Measurements from ENCODE around the gene CERK.
"Not testable (repeated sequence)": the region's sequence is repeated elsewhere in the genome, so short reads cannot be mapped to it uniquely, and the experiment has no call there.

CERK gene

DNA sequence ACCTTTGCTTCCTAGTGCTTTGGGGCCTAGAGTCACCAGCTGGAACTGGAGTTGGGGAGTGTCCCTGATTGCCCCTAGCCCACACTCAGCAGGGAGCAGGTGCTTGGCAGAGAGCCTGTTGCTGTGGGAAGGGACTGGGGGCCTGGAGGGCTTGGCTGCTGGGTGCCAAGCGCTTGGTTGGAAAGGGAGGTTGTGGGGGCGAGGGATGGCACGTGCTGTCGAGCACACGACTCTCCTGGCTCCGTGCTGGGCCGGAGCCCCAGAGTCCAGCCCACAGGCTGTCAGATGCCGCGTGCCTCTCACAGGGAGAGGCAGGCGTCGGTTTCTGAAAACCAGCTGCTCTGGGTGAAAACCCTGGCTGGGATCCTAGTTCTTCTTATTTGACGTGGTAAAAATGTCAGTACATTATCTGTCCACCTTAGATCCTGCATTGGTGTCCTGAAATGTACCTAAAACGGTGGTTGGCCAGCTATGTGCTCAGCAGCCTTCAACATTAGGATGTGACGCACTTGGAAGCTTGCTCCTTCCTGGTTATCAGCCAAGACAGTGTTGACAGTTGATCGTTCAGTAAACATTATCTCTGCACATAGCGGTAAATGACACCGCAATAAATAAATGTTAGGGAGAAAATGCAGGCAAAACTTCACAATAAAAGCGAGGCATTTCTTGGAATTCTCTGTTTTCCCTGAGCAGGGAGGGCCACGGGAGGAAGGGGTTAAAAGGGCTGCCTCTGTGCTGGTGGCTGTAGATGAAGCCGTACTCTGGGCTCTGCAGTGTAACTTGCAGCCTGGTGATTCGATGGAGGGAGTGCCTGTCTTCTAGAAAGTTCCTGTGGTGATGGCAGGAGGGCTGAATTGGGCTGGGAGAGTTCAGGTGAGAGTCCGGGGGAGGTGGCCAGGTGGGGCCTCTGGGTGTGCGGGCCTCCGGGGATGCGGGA, 88.6 kb downstream of the CERK start:
- Histone ChIP-seq H3K27me3 (ENCODE audit: insufficient read depth, low read length) (no peaks in the 10 kb centered on the region), H2AFZ (ENCODE audit: low read depth, low read length) (no peak overlapping the region)

GRCh38 chr22:46648225-46648820, 89.7 kb downstream of the CERK start:
- H3K27me3 ChIP-seq (ENCODE audit: insufficient read depth, low read length); H3K4me1 ChIP-seq (ENCODE audit: insufficient read depth, low read length); H3K4me3 ChIP-seq (ENCODE audit: low read length); H3K9me3 ChIP-seq (ENCODE audit: low read length); H2AFZ ChIP-seq (ENCODE audit: low read depth, low read length); H3K36me3 ChIP-seq (ENCODE audit: insufficient read depth, low read length): not testable (repeated sequence)

More for the DNA sequence above, 88.6 kb downstream of the CERK start:
- Histone ChIP-seq H3K4me3 (ENCODE audit: low read length) (no peak overlapping the region), H3K36me3 (ENCODE audit: insufficient read depth, low read length) (no peaks in the 10 kb centered on the region), H3K9me3 (ENCODE audit: low read length) (no peaks in the 10 kb centered on the region), H3K4me1 (ENCODE audit: insufficient read depth, low read length) (peaks cover 10% of the 10 kb centered on the region)

DNA sequence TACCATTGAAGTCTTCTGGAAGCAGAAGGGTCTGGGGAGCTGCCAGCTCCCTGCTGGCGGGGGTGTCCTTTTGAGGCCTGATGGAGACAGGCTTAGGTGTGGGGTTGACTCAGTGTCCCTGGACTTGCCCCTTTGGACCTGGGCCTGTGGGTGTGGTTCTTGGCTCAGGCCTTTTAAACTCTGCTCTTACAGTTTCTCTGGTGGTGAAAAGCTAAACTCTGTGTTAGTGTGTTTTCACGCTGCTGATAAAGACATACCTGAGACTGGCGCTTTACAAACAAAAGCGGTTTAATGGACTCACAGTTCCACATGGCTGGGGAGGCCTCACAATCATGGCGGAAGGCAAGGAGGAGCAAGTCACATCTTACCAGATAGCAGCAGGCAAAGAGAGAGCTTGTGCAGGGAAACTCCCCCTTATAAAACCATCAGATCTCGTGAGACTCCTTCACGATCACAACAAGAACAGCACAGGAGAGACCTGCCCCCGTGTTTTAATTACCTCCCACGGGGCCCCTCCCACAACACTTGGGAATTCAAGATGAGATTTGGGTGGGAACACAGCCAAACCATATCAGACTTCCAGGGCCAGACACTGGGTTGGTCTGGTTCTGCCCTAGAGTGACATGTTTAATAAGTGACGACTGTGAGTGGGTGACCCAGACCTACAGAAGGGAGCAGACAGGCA, 91.4 kb downstream of the CERK start:
- no peaks in the 10 kb centered on the region for H3K36me3 ChIP-seq (ENCODE audit: insufficient read depth, low read length)
- no peak overlapping the region for H2AFZ ChIP-seq (ENCODE audit: low read depth, low read length)
- no peaks in the 10 kb centered on the region for H3K27me3 ChIP-seq (ENCODE audit: insufficient read depth, low read length)
- H3K4me1 ChIP-seq (ENCODE audit: insufficient read depth, low read length), result no peaks in the 10 kb centered on the region
- H3K9me3 ChIP-seq (ENCODE audit: low read length), result no peaks in the 10 kb centered on the region
- H3K4me3 ChIP-seq (ENCODE audit: low read length), result no peak overlapping the region

- not testable (repeated sequence) for H2AFZ ChIP-seq (ENCODE audit: low read depth, low read length); H3K9me3 ChIP-seq (ENCODE audit: low read length); H3K27me3 ChIP-seq (ENCODE audit: insufficient read depth, low read length); H3K4me1 ChIP-seq (ENCODE audit: insufficient read depth, low read length); H3K4me3 ChIP-seq (ENCODE audit: low read length); H3K36me3 ChIP-seq (ENCODE audit: insufficient read depth, low read length)
Observed at GRCh38 chr22:46642840-46643480, 95.1 kb downstream of the CERK start.

DNA sequence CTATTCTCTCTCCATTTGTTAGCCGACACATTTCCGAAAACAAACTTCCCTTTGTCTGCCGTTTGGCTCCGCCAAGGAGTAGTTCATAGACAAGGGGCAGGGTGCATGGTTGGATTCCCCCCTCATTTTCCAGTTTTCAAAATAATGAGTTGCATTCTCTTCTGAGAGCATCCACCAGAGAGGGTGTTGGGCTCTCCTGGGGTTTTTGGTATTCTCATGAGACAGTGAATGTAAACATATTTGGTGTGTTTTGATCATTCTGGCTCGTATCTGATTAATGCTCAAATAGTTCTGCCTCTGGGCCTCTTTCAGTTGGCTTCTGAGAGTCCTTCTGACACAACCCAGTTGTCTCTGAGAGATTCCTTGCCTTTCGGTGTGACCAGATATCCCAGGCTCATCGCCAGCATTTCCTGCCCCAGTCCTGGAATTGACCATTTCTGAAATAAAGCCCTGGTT, 96.2 kb downstream of the CERK start:
- H3K27me3 ChIP-seq (ENCODE audit: insufficient read depth, low read length), result no peaks in the 10 kb centered on the region

DNA sequence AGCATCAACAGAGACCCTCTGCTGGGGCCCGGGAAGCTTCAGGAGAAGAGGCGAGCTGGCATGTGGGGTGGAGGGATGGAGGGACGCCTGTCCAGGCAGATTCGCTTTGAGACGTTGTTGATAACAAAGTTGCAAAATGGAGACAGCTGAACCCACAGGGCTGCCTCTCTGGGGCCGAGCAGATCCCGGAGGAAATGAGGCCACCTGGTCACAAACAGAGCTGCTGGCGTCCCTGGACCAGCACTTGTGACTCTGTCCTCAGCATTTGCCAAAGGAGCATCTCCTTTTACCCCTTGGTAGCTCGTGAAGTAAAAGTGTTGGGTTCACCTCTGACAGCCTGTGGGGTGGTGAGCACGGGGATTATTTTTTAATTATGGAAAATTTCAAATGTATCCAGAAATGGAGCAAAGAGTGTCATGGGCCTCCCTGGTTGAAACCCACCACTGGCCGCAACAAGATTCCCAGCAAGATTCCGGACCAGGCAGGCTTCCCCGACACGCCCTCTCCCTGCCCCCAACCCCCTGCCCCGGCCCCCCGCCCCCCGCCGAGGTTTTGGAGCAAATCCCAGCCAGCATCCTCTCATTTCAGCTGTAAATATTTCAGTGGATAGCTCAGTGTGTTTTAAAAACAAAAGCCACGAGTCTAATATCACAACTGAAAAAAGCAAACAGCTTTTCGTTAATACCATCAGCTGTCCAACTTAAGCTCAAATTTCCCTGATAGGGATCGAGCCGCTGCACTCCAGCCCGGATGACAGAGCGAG, 97.6 kb downstream of the CERK start:
- Histone ChIP-seq H3K27me3 (ENCODE audit: insufficient read depth, low read length) (no peaks in the 10 kb centered on the region), H2AFZ (ENCODE audit: low read depth, low read length) (no peak overlapping the region), H3K4me1 (ENCODE audit: insufficient read depth, low read length) (no peaks in the 10 kb centered on the region), H3K9me3 (ENCODE audit: low read length) (no peaks in the 10 kb centered on the region), H3K4me3 (ENCODE audit: low read length) (no peak overlapping the region), H3K36me3 (ENCODE audit: insufficient read depth, low read length) (no peaks in the 10 kb centered on the region)

More for the DNA sequence above, 96.2 kb downstream of the CERK start:
- Histone ChIP-seq H2AFZ (ENCODE audit: low read depth, low read length) (no peak overlapping the region), H3K36me3 (ENCODE audit: insufficient read depth, low read length) (no peaks in the 10 kb centered on the region), H3K4me3 (ENCODE audit: low read length) (no peak overlapping the region), H3K4me1 (ENCODE audit: insufficient read depth, low read length) (no peaks in the 10 kb centered on the region), H3K9me3 (ENCODE audit: low read length) (no peaks in the 10 kb centered on the region)

- H3K36me3 ChIP-seq (ENCODE audit: insufficient read depth, low read length), result no peaks in the 10 kb centered on the region
- peaks cover 2% of the 10 kb centered on the region for H3K4me1 ChIP-seq (ENCODE audit: insufficient read depth, low read length)
- no peaks in the 10 kb centered on the region for H3K9me3 ChIP-seq (ENCODE audit: low read length)
- H2AFZ ChIP-seq (ENCODE audit: low read depth, low read length), result no peak overlapping the region
- H3K27me3 ChIP-seq (ENCODE audit: insufficient read depth, low read length), result no peaks in the 10 kb centered on the region
- no peak overlapping the region for H3K4me3 ChIP-seq (ENCODE audit: low read length)
Observed at GRCh38 chr22:46639843-46640242, 98.2 kb downstream of the CERK start.

- H3K4me1 ChIP-seq (ENCODE audit: insufficient read depth, low read length), result peaks cover 3% of the 10 kb centered on the region
- no peak overlapping the region for H2AFZ ChIP-seq (ENCODE audit: low read depth, low read length)
- no peaks in the 10 kb centered on the region for H3K27me3 ChIP-seq (ENCODE audit: insufficient read depth, low read length)
- no peak overlapping the region for H3K4me3 ChIP-seq (ENCODE audit: low read length)
- H3K9me3 ChIP-seq (ENCODE audit: low read length), result no peaks in the 10 kb centered on the region
- no peaks in the 10 kb centered on the region for H3K36me3 ChIP-seq (ENCODE audit: insufficient read depth, low read length)
Observed at GRCh38 chr22:46638601-46639431, 99.2 kb downstream of the CERK start.

GRCh38 chr22:46637711-46638600, 100.1 kb downstream of the CERK start:
- no peak overlapping the region for H3K4me3 ChIP-seq (ENCODE audit: low read length)
- peaks cover 3% of the 10 kb centered on the region for H3K4me1 ChIP-seq (ENCODE audit: insufficient read depth, low read length)
- H2AFZ ChIP-seq (ENCODE audit: low read depth, low read length), result no peak overlapping the region
- H3K36me3 ChIP-seq (ENCODE audit: insufficient read depth, low read length), result no peaks in the 10 kb centered on the region
- no peaks in the 10 kb centered on the region for H3K27me3 ChIP-seq (ENCODE audit: insufficient read depth, low read length)
- H3K9me3 ChIP-seq (ENCODE audit: low read length), result no peaks in the 10 kb centered on the region

DNA sequence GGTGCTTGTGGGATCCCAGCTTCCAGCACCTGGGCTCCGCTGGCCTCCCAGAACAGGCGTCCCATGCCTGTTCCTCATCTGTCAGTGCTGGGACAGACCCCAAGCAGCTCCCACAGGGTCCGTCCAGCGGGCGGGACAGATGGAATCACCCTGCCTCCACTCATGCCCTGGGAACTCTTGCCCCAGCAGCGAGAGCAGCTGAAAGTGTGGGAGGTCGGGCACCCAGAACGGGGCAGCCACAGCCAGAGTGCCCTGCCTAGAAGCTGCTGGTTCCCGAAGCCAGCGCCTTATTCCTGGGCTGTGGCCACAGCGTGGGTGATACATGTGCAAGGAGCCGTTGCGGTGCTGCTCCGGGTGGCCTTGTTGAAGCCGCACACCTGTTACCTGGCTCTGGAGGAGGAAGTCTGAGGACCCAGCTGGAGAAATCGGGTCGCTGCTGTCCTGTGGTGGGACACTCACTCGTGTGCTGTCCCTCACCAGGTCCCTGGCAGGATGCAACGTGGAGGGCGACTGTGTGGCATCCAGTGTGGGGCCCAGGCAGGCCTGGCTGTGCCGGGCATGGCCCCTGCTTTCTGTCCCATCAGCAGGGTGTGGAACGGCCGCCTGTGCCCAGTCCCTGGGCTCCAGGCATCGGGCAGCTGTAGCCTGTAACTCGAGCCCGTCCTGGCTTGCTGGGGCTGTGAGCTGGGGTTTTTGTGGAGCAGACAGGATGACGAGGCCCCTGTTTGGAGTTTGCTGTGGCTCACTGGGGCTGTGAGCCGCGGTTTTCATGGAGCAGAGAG, 101.6 kb downstream of the CERK start:
- Histone ChIP-seq H3K9me3 (ENCODE audit: low read length) (no peaks in the 10 kb centered on the region), H2AFZ (ENCODE audit: low read depth, low read length) (no peak overlapping the region), H3K4me1 (ENCODE audit: insufficient read depth, low read length) (peaks cover 3% of the 10 kb centered on the region), H3K27me3 (ENCODE audit: insufficient read depth, low read length) (no peaks in the 10 kb centered on the region), H3K4me3 (ENCODE audit: low read length) (no peak overlapping the region), H3K36me3 (ENCODE audit: insufficient read depth, low read length) (no peaks in the 10 kb centered on the region)

All from neuron (in vitro differentiated cells).